IPS-NIHi7 (cell line): ENCODE results near the gene FOXP3.
"Not testable (repeated sequence)": the region's sequence is repeated elsewhere in the genome, so short reads cannot be mapped to it uniquely, and the experiment has no call there.

Source experiments
- DNase-seq: peaks from one replicate; pipeline ENCODE4 v3.0.0; 2012; ENCODE audit warnings: mixed read lengths; ENCODE audit errors: extremely low spot score

FOXP3 gene, protein sequence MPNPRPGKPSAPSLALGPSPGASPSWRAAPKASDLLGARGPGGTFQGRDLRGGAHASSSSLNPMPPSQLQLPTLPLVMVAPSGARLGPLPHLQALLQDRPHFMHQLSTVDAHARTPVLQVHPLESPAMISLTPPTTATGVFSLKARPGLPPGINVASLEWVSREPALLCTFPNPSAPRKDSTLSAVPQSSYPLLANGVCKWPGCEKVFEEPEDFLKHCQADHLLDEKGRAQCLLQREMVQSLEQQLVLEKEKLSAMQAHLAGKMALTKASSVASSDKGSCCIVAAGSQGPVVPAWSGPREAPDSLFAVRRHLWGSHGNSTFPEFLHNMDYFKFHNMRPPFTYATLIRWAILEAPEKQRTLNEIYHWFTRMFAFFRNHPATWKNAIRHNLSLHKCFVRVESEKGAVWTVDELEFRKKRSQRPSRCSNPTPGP

GRCh38 chrX:49264460-49264859 is at the start of gene FOXP3:
TSS of gene FOXP3 (minus strand) at chrX:49264710. CDS start at chrX:49258505, 6,205 bp downstream.
- DNase-seq = no peak

- no peak for DNase-seq
These were observed 47.7 kb upstream of the FOXP3 start for GRCh38 chrX:49312176-49312575.

DNA sequence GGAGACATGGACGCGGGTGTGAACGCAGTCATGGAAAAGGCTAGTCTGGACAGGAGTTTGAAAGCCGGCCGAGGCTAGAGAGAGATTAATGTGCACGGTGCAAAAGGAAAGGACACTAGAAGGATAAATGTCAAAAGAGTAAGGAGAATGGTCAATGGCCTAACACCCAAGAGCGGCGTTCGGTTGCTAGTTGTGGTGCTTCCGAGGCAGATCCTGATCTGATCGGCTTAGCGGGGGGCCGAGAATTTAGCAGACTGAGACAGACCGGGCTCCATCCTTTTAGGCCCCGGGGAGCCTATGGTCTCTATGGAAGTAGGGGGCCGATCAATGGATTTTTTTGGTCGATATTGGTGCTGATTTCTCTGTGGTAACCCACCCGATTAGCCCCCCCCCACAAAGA is 45.9 kb upstream of the FOXP3 start:
- no peak for DNase-seq

DNA sequence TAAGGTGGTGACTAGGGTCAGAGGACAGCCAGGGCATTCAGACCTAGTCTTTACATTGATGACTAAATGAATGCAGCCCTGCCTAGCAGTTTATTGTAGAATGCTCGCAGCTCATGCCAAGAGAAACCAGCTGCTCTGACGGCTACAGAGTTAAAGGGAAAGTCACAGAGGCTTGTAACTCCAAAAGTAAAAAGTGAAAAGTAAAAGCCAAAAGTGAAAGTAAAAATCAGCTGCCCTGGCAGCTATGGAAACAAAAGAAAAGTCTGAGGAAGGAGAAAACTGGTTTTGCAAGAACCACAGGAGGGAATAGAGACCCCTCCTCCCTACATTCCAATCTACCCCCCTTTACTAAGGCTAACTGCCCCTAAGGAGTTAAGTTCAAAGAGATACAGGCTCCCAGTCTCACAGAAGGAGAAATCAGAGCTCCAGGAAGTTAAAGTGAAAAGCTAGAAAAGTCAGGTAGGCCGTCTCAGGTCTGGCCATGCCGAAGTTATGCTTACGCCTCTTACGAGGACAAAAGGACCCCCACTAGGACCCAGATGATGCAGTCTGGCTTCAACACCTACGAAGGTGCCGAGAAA is 45.0 kb upstream of the FOXP3 start:
- peak; percentile 22 for DNase-seq

DNA sequence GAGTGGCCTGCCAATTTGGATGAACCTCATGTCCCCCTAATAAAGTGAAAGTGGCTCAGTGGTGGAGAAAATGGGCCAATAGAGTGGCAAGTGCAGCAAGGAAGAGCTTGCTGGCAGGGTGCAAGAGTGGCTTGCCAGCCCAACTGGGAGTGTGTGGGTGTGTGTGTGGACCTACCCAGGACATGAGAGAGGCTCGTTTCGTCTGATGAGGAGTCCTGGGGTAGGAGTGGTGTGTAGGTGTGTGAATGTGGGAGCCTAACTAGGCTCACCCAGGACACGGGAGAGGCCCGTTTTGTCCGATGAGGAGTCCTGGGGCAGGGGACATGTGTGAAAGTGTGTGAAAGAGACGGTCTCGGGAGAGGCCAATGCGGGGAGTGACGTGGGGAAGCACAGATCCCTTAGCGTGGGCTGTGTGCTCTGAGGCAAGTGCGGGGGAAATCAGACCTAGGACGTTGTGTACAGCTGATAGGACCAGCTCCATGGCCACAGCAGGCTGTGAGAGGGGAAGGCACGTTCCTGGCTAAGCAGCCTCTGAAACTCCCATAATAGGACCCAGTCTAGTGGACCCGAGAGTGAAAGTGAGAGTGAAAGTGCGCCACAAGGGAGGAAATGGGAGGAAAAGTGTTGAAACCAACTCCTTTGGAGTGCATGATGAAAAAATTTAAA is 44.2 kb upstream of the FOXP3 start:
- DNase-seq = no peak

GRCh38 chrX:49307775-49308174 is 43.3 kb upstream of the FOXP3 start:
- DNase-seq = not testable (repeated sequence)

- DNase-seq = no peak
These were observed 38.8 kb upstream of the FOXP3 start, which contains the start of gene GAGE10 for GRCh38 chrX:49303346-49303745. TSS of gene GAGE10 (plus strand) at chrX:49303646. CDS start at chrX:49304860, 1,214 bp downstream.

GRCh38 chrX:49300703-49301102 is 36.2 kb upstream of the FOXP3 start:
- DNase-seq = no peak

- not testable (repeated sequence) for DNase-seq
These were observed 34.8 kb upstream of the FOXP3 start for GRCh38 chrX:49299293-49299692.

DNA sequence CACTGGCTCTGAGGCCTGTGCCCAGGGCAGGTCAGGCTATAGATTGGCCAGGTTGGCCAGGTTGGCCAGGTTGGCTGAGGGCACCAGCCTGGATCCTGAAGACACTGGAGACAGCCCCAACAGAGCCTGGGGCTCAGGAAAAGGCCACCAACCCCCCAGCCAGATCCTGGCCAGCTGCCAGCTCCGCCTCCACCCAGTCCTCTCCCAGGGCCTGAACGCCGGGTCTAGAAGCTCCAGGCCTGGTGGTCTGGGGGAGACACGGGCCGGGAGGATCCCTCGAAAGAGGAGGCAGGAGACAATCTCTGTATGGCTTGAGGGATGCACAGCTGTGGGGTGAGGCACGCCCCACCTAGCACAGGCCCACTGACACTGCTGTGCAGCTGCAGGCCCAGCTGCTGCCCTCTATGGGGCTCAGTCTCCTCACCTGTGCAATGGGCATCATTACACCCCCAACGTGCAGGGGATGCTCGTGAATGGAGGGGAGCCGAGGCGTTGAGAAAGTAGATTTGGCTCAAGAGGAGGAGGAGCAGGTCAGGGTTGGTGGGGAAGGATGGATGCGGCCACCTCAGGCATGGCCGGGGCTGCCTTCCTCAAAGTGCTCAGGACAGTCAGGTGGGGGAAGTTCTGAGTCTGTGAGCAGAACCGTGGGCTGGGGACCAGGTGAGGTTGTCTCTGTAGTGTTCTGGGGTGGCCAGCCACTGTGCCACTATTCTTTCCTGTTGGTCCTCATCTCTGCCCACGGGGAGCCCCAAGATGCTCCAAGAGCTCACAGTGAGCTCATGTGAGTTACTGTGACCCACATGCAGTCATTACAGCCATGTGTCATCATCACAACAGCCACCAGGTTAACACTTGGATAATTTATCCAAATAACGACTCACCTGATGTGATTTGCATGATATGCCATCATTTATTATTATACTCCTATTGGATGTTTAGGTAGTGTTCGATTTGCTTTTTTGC is 28.2 kb upstream of the FOXP3 start:
- DNase-seq = no peak

GRCh38 chrX:49291615-49292337 is 27.3 kb upstream of the FOXP3 start:
- DNase-seq = peak; percentile 50

DNA sequence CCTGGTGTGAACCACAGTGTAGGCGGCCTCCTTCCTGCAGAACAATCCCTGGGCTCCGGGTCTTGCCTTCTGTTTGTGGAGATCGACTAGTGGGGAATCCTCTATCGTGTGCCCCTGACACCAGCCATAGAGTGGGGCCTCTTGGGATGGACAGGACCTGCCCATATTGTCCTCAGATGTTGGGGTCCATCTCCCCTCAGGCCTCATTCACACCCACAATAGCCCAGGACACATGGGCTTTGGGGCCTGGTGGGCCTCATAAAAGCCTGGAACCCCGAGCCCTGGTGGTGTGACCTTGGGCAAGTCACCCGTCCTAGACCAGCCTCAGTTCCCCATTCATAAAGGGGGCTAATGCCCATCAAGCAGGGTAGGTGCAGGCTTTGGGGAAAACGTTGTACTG is 25.7 kb upstream of the FOXP3 start:
- no peak for DNase-seq

DNA sequence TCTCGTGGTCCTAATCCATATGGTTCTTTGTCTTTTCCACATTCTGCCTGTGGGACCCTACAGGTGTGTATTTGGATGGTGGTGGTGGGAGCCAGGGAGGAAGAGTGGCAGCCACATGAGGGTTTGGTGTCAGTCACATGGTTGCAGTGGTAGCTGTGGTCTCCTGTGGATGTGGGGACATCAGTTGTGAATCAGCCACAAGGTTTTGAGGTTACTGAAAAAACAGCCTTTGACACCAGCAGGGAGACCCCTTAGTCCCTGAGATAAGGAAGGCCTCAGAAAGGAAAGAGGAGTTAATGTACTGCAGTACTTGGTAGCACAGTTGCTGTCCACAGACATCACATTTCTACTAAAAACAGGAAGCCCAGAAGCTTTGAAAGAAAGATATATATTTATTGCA is 23.2 kb upstream of the FOXP3 start:
- no peak for DNase-seq

- no peak for DNase-seq
These were observed 22.1 kb upstream of the FOXP3 start for GRCh38 chrX:49286581-49286980.

DNA sequence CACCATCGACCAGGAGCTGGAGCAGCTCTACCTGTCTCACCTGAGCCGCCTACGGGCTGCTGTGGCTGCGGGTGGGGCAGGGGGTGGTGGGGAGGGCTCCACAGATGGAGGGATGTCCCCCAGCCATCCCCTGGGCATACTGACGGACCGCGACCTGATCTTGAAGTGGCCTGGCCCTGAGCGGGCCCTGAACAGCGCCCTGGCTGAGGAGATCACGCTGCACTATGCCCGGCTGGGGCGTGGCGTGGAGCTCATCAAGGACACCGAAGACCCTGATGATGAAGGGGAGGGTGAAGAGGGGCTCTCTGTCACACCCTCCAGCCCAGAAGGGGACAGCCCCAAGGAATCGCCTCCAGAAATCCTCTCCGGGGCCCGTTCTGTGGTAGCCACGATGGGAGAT is 21.6 kb upstream of the FOXP3 start:
- DNase-seq = no peak

GRCh38 chrX:49284212-49284611 is 19.7 kb upstream of the FOXP3 start:
- DNase-seq = no peak

DNA sequence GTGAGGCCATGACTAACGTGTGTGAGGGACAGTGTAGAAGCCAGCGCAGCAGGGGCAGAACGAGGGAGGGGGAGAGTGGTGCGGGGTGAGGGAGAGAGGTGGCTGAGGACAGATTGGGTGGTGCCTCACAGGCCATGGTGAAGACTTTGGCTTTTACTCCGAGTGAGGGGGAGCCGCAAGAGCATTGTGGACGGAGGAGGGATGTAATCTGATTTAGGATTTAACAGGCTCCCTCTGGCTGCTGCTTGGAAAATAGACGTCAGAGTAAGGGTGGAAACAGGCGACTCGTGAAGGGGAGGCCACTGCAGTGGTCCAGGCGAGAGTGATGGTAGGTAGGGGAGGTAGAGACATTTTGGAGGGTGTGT is 18.1 kb upstream of the FOXP3 start:
- peak; percentile 45 for DNase-seq

DNA sequence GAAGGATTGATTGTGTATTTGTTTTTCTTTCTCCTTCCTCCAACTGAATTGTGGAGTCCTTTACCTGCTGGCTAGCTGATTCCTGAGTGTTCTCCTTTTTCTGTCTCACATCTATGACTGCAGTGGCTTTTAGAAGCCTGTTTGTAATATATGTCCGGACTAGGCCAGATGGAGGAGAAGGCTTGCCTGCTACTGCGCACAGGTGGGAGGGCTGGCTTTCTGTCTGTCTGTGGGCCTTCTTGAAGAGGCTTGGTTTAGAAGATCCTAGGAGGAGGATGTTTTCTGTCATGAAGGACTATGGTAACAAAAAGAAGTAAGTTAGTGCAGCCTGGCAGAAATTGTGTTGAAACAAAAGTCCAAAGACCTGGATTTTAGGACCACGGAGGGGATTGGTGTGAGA is 13.6 kb upstream of the FOXP3 start:
- DNase-seq = no peak

- no peak for DNase-seq
These were observed 13.0 kb upstream of the FOXP3 start for GRCh38 chrX:49277535-49277830.

- no peak for DNase-seq
These were observed 12.4 kb upstream of the FOXP3 start for GRCh38 chrX:49276671-49277534.
